SK-N-SH (cell line): ENCODE data around the gene POLR3H. TPM values are rescaled to one million over a fixed set of nuclear protein-coding genes. Genes with fewer than 3 reads are reported as not detected.

Source experiments
- CTCF ChIA-PET: fragments of 300-600, 350-600 bp; formaldehyde crosslinking; extraction: SDS; loops from one replicate; lab custom pipeline; 2021; lab: Yijun Ruan, JAX
- POLR2A ChIA-PET: fragments of 350-600 bp; sonication (Branson Sonifier 250); formaldehyde crosslinking; extraction: SDS; loops from one replicate; lab custom pipeline; 2020; ENCODE audit warnings: antibody characterized with exemption, inconsistent platforms; lab: Yijun Ruan, JAX
- DNase-seq: peaks from one replicate; pipeline ENCODE4 v3.0.0; 2012
- H2AFZ ChIP-seq: fragments of 200-600 bp; sonication (generic); 2 replicates; pipeline ENCODE4 v1.8.1; 2016; ENCODE audit warnings: antibody characterized with exemption, mild to moderate bottlenecking, low read depth
- H3F3A ChIP-seq: fragments of 200-600 bp; sonication (generic); replicated peaks from 2 replicates; pipeline ENCODE3; 2016; ENCODE audit warnings: antibody characterized with exemption, mild to moderate bottlenecking; ENCODE audit not compliant: insufficient read depth
- H3K27ac ChIP-seq, 2 experiments: fragments of 200-500 bp in 1 of 2; fragments of 200-600 bp in 1 of 2; sonication (Bioruptor generic) in 1 of 2; sonication (generic), shearing (Covaris generic) in 1 of 2; 2 replicates each; pipeline versions ENCODE4 v1.5.1 to v1.6.1; 2014 to 2016; ENCODE audit warnings: low read depth in 2 of 2, inconsistent platforms in 1 of 2, low read length in 1 of 2, mild to moderate bottlenecking in 1 of 2, mixed read lengths in 1 of 2
- H3K27me3 ChIP-seq: fragments of 200-600 bp; sonication (generic), shearing (Covaris generic); 2 replicates; pipeline ENCODE4 v1.6.1; 2016; ENCODE audit warnings: mixed run types; ENCODE audit not compliant: insufficient read depth
- H3K36me3 ChIP-seq, 2 experiments: fragments of 200-500 bp in 1 of 2; fragments of 200-600 bp in 1 of 2; sonication (Bioruptor generic) in 1 of 2; sonication (generic) in 1 of 2; replicated peaks in 1 of 2; 2 replicates each; pipeline versions ENCODE3 to v1.5.1; 2014 to 2016; ENCODE audit warnings: low read length in 1 of 2, mild to moderate bottlenecking in 1 of 2; ENCODE audit not compliant: insufficient read depth in 2 of 2, control insufficient read depth in 1 of 2
- H3K4me1 ChIP-seq, 2 experiments: fragments of 200-500 bp in 1 of 2; fragments of 200-600 bp in 1 of 2; sonication (Bioruptor generic) in 1 of 2; sonication (generic), shearing (Covaris generic) in 1 of 2; 2 replicates each; pipeline versions ENCODE4 v1.5.1 to v1.6.1; 2014 to 2016; ENCODE audit warnings: low read depth in 1 of 2, low read length in 1 of 2, mixed run types in 1 of 2; ENCODE audit not compliant: insufficient read depth in 2 of 2, control insufficient read depth in 1 of 2
- H3K4me2 ChIP-seq: fragments of 200-600 bp; sonication (generic), shearing (Covaris generic); 2 replicates; pipeline ENCODE4 v1.6.1; 2017; ENCODE audit warnings: mixed run types
- H3K4me3 ChIP-seq, 2 experiments: fragments of 200-500 bp in 1 of 2; fragments of 200-600 bp in 1 of 2; sonication (Bioruptor generic) in 1 of 2; sonication (generic), shearing (Covaris generic) in 1 of 2; 2 replicates each; pipeline versions ENCODE4 v1.5.1 to v1.8.1; 2014 to 2016; ENCODE audit warnings: low read depth in 2 of 2, inconsistent platforms in 1 of 2, low read length in 1 of 2, mild to moderate bottlenecking in 1 of 2, mixed read lengths in 1 of 2, moderate library complexity in 1 of 2
- H3K79me2 ChIP-seq: fragments of 200-600 bp; sonication (generic); 2 replicates; pipeline ENCODE4 v1.8.1; 2017; ENCODE audit warnings: mild to moderate bottlenecking; ENCODE audit not compliant: insufficient read depth
- H3K9ac ChIP-seq: fragments of 200-600 bp; sonication (generic); 2 replicates; pipeline ENCODE4 v1.6.1; 2017; ENCODE audit warnings: mixed run types
- H3K9me2 ChIP-seq: fragments of 200-600 bp; sonication (generic); 2 replicates; pipeline ENCODE4 v1.6.1; 2017; ENCODE audit warnings: mixed run types
- H3K9me3 ChIP-seq: fragments of 200-600 bp; sonication (generic); 2 replicates; pipeline ENCODE4 v1.6.1; 2017; ENCODE audit warnings: mixed run types, mild to moderate bottlenecking, moderate library complexity
- H4K20me1 ChIP-seq: fragments of 200-600 bp; sonication (generic); 2 replicates; pipeline ENCODE4 v1.6.1; 2017; ENCODE audit warnings: mild to moderate bottlenecking, mixed run types; ENCODE audit not compliant: insufficient read depth
- CHD2 ChIP-seq: fragments of 150-350 bp; IDR thresholded peaks from 2 replicates; pipeline ENCODE4 v1.6.1; 2018; ENCODE audit warnings: low read length; ENCODE audit not compliant: partially characterized antibody
- ELF1 ChIP-seq: IDR thresholded peaks from 2 replicates; pipeline ENCODE4 v1.4.0; 2012
- EZH2phosphoT487 ChIP-seq: fragments of 200-600 bp; sonication (generic); IDR thresholded peaks from 2 replicates; pipeline ENCODE4 v1.6.1; 2017; ENCODE audit warnings: low read depth, mixed run types, mild to moderate bottlenecking, antibody characterized with exemption, moderate library complexity, borderline replicate concordance
- FOSL2 ChIP-seq: IDR thresholded peaks from 2 replicates; pipeline ENCODE4 v1.4.0; 2012; ENCODE audit warnings: low read depth, mild to moderate bottlenecking, moderate library complexity, borderline replicate concordance
- JUND ChIP-seq: IDR thresholded peaks from 2 replicates; pipeline ENCODE4 v1.4.0; 2012
- MEF2A ChIP-seq: IDR thresholded peaks from 2 replicates; pipeline ENCODE4 v1.4.0; 2012; ENCODE audit warnings: low read depth, borderline replicate concordance
- MXI1 ChIP-seq: IDR thresholded peaks from 2 replicates; pipeline ENCODE4 v1.6.1; 2012; ENCODE audit warnings: mild to moderate bottlenecking, low read depth, low read length, improper control_type of control experiment
- NFIC ChIP-seq: IDR thresholded peaks from 2 replicates; pipeline ENCODE4 v1.4.0; 2012; ENCODE audit warnings: borderline replicate concordance
- NRF1 ChIP-seq: IDR thresholded peaks from 2 replicates; pipeline ENCODE4 v1.6.1; 2012; ENCODE audit warnings: low read depth, mild to moderate bottlenecking, low read length
- PBX3 ChIP-seq: IDR thresholded peaks from 2 replicates; pipeline ENCODE4; 2012
- RCOR1 ChIP-seq: fragments of 150-350 bp; IDR thresholded peaks from 2 replicates; pipeline ENCODE4 v1.6.1; 2017; ENCODE audit warnings: antibody characterized with exemption, low read length
- SIN3A ChIP-seq: IDR thresholded peaks from 2 replicates; pipeline ENCODE4 v1.6.1; 2012; ENCODE audit warnings: low read depth, mild to moderate bottlenecking, low read length, moderate library complexity, borderline replicate concordance
- TAF1 ChIP-seq: IDR thresholded peaks from 2 replicates; pipeline ENCODE4 v1.6.1; 2012; ENCODE audit warnings: low read depth, mild to moderate bottlenecking, low read length, moderate library complexity, borderline replicate concordance
- TEAD4 ChIP-seq: IDR thresholded peaks from 2 replicates; pipeline ENCODE4 v1.4.0; 2012; ENCODE audit warnings: mild to moderate bottlenecking, borderline replicate concordance; ENCODE audit not compliant: insufficient read depth
- USF2 ChIP-seq: fragments of 150-350 bp; IDR thresholded peaks from 2 replicates; pipeline ENCODE4 v1.6.1; 2017; ENCODE audit warnings: antibody characterized with exemption, low read length, low read depth, borderline replicate concordance
- YY1 ChIP-seq: IDR thresholded peaks from 2 replicates; pipeline ENCODE4 v1.4.0; 2012; ENCODE audit warnings: low read depth, mild to moderate bottlenecking
- ZBTB33 ChIP-seq: IDR thresholded peaks from 2 replicates; pipeline ENCODE4 v1.4.0; 2012; ENCODE audit warnings: low read depth, borderline replicate concordance
- WGBS: methylation state at CpG from one replicate; pipeline ENCODE4 v1.1.6; 2017; ENCODE audit warnings: low lambda C conversion rate; 5-methylcytosine and 5-hydroxymethylcytosine counted together
- polyA plus RNA-seq, 3 experiments: library from polyadenylated mRNA; depleted of rRNA; stranded (reverse); fragments of >200 nt; gene quantifications; 2 replicates each; pipeline ENCODE4 v1.2.3, GENCODE V29; 2012
- TF ChIP-seq, protein P1 (sequence below): IDR thresholded peaks from 2 replicates; pipeline ENCODE4 v1.6.1; 2012; ENCODE audit warnings: mild to moderate bottlenecking, low read depth, low read length, moderate library complexity

POLR3H gene
- polyA plus RNA-seq, 1 of the 3 experiments (the other 2 are of a cell fraction): 22.9 TPM

DNA sequence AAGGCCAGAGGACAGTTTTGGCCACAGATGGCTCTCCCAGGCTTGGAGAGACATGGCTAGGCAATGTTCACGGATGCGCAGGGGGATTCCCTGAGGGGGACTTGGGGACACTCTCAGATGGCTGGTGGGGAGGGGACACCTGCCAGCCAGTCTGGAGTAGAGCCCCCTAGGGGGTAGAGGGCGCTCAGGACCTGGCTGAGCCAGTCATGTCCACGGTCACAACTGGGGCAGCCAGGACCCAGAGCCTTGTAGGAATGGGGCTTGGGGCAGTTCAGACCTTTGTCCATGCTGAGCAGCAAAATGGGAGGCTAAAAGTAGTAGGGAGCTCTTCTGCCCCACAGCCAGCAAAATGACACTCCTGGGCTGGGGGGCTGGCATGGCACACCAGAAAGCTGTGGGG lies 18.2 kb upstream of the POLR3H start (continued):
- no peak for TF ChIP-seq EZH2phosphoT487

GRCh38 chr22:41561788-41562187 lies 17.5 kb upstream of the POLR3H start:
- 70% methylated on average over 2 of the region's 5 CpGs for WGBS
- H3K9me3 ChIP-seq: no peaks in the 10 kb centered on the region
- no peak for DNase-seq
- H3K4me2 ChIP-seq: peak overlapping the region; percentile 76
- TF ChIP-seq YY1: no peak
- TF ChIP-seq TEAD4: no peak
- TF ChIP-seq TAF1: no peak
- no peak for TF ChIP-seq ELF1
- TF ChIP-seq NRF1: no peak
- no peak for TF ChIP-seq PBX3
- no peak for TF ChIP-seq EZH2phosphoT487
- TF ChIP-seq, all 33 proteins: peak for 0
- no peaks in the 10 kb centered on the region for H3K9me2 ChIP-seq
- no peaks in the 10 kb centered on the region for H3K79me2 ChIP-seq
- POLR2A ChIA-PET: no interaction called here
- H3K4me1 ChIP-seq: peaks cover 3 to 33% of the 10 kb centered on the region in 2 experiments; a peak in 2 of 4 replicates
- H3K9ac ChIP-seq: 0 out of 2 replicates have a peak overlapping the region, but pooled peaks have one; percentile 25
- H3K27ac ChIP-seq: peak overlapping the region in 1 of 2 experiments; percentile 72; a peak in 2 of 4 replicates
- no peaks in the 10 kb centered on the region for H3K36me3 ChIP-seq
- H3K27me3 ChIP-seq: no peaks in the 10 kb centered on the region
- H2AFZ ChIP-seq: no peak overlapping the region
- peak overlapping the region; percentile 50 to 56 for H3K4me3 ChIP-seq
- H4K20me1 ChIP-seq: no peaks in the 10 kb centered on the region
- CTCF ChIA-PET: no interaction called here
- H3F3A ChIP-seq: peaks cover 17% of the 10 kb centered on the region

DNA sequence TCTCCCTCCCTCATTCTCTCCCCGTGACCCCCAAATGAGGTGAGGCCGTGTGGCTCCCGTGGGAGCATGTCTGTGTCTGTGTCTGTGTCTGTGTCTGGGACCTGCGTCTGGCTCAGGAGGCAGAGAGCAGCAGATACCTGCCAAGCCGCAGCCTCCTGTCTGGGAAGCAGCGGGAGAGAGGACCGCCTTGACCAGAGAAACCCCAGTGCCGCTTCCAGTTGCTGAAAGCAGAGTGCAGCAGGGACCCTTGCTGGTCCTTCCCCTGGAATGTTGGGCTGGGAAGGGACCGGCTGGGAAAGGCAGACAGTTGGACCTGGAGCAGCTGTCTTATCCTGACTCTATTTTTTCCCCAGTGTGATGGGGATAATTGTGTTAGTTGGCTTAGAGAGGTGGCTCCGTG lies 17.1 kb upstream of the POLR3H start:
- peak overlapping the region; percentile 47 to 72; a peak in 3 of 4 replicates for H3K27ac ChIP-seq
- no peak overlapping the region for H2AFZ ChIP-seq
- H3K36me3 ChIP-seq: no peaks in the 10 kb centered on the region
- peaks cover 17% of the 10 kb centered on the region for H3F3A ChIP-seq
- H3K9me3 ChIP-seq: no peaks in the 10 kb centered on the region
- peak overlapping the region; percentile 76 for H3K4me2 ChIP-seq
- H3K4me3 ChIP-seq: peak overlapping the region; percentile 50 to 56
- no peaks in the 10 kb centered on the region for H3K27me3 ChIP-seq
- 24% methylated on average over 2 of the region's 10 CpGs for WGBS
- H3K9ac ChIP-seq: peak overlapping the region; percentile 25; the same call in 1 of the 2 replicates
- CTCF ChIA-PET: interaction anchor here (0.7 to 2.1 kb wide), 3 partner anchors 18 to 36 kb away, joined by 3 to 6 read pairs (median 3); partner anchors contain the start of gene POLR3H
- H4K20me1 ChIP-seq: no peaks in the 10 kb centered on the region
- peaks cover 3 to 33% of the 10 kb centered on the region in 2 experiments; a peak in 2 of 4 replicates for H3K4me1 ChIP-seq
- H3K79me2 ChIP-seq: no peaks in the 10 kb centered on the region
- POLR2A ChIA-PET: no interaction called here
- H3K9me2 ChIP-seq: no peaks in the 10 kb centered on the region
- DNase-seq: no peak
- TF ChIP-seq FOSL2 (no peak), USF2 (no peak), EZH2phosphoT487 (no peak), MXI1 (no peak), JUND (no peak), ZBTB33 (no peak), TEAD4 (no peak), RCOR1 (no peak), CHD2 (no peak), SIN3A (no peak), MEF2A (no peak), NFIC (no peak)
- TF ChIP-seq, protein P1, sequence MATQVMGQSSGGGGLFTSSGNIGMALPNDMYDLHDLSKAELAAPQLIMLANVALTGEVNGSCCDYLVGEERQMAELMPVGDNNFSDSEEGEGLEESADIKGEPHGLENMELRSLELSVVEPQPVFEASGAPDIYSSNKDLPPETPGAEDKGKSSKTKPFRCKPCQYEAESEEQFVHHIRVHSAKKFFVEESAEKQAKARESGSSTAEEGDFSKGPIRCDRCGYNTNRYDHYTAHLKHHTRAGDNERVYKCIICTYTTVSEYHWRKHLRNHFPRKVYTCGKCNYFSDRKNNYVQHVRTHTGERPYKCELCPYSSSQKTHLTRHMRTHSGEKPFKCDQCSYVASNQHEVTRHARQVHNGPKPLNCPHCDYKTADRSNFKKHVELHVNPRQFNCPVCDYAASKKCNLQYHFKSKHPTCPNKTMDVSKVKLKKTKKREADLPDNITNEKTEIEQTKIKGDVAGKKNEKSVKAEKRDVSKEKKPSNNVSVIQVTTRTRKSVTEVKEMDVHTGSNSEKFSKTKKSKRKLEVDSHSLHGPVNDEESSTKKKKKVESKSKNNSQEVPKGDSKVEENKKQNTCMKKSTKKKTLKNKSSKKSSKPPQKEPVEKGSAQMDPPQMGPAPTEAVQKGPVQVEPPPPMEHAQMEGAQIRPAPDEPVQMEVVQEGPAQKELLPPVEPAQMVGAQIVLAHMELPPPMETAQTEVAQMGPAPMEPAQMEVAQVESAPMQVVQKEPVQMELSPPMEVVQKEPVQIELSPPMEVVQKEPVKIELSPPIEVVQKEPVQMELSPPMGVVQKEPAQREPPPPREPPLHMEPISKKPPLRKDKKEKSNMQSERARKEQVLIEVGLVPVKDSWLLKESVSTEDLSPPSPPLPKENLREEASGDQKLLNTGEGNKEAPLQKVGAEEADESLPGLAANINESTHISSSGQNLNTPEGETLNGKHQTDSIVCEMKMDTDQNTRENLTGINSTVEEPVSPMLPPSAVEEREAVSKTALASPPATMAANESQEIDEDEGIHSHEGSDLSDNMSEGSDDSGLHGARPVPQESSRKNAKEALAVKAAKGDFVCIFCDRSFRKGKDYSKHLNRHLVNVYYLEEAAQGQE: no peak
